ENCODE results near the gene RPS4Y2.

GRCh38 chrY:20781408-20781807, 25.5 kb downstream of the RPS4Y2 start:
- TF ChIP-seq KDM1A (CRISPR knock-in tag; IDR thresholded peaks at IDR 0.05) (no peak), NCOA1 (CRISPR knock-in tag; IDR thresholded peaks at IDR 0.05) (no peak), EZH2 (conservative IDR thresholded peaks at IDR 0.05; ENCODE audit: low read depth, low read length) (no peak)

All from HepG2 (cell line).